DOHH2 (cell line): Measurements from ENCODE around the gene TVP23A.

Source experiments
- H3F3A ChIP-seq: fragments of 200-600 bp; sonication (generic), shearing (Covaris generic); 2 replicates; pipeline ENCODE4 v1.6.0; 2016; ENCODE audit warnings: antibody characterized with exemption, mild to moderate bottlenecking; ENCODE audit not compliant: control insufficient read depth, insufficient read depth
- H3K27ac ChIP-seq: fragments of 200-600 bp; sonication (generic); 2 replicates; pipeline ENCODE4 v1.5.1; 2014; ENCODE audit warnings: low read depth, mild to moderate bottlenecking, low read length, moderate library complexity
- H3K27me3 ChIP-seq: fragments of 200-600 bp; sonication (generic); 2 replicates; pipeline ENCODE4 v1.6.1; 2014; ENCODE audit warnings: mild to moderate bottlenecking, low read length, mixed read lengths; ENCODE audit not compliant: control insufficient read depth
- H3K36me3 ChIP-seq: fragments of 200-600 bp; sonication (generic); 2 replicates; pipeline ENCODE4 v1.6.1; 2014; ENCODE audit warnings: mild to moderate bottlenecking, low read length, moderate library complexity, mixed read lengths; ENCODE audit not compliant: control insufficient read depth
- H3K4me1 ChIP-seq: fragments of 200-600 bp; sonication (generic); 2 replicates; pipeline ENCODE4 v1.6.1; 2014; ENCODE audit warnings: mild to moderate bottlenecking, low read length, mixed read lengths; ENCODE audit not compliant: control insufficient read depth
- H3K4me2 ChIP-seq: fragments of 200-600 bp; sonication (generic); 2 replicates; pipeline ENCODE4 v1.6.0; 2014; ENCODE audit warnings: mild to moderate bottlenecking, low read length, moderate library complexity
- H3K4me3 ChIP-seq: fragments of 200-600 bp; sonication (generic); 2 replicates; pipeline ENCODE4 v1.5.1; 2014; ENCODE audit warnings: mild to moderate bottlenecking, low read length, mixed read lengths
- H3K79me2 ChIP-seq: fragments of 200-600 bp; sonication (generic); 2 replicates; pipeline ENCODE4 v1.6.1; 2014; ENCODE audit warnings: mild to moderate bottlenecking, low read length, mixed read lengths; ENCODE audit not compliant: control insufficient read depth
- H3K9me2 ChIP-seq: fragments of 200-600 bp; sonication (generic); replicated peaks from 2 replicates; pipeline ENCODE4 v1.6.1; 2014; ENCODE audit warnings: mild to moderate bottlenecking, low read length, mixed read lengths; ENCODE audit not compliant: control insufficient read depth
- H3K9me3 ChIP-seq: fragments of 200-600 bp; sonication (generic); 2 replicates; pipeline ENCODE4 v1.6.1; 2014; ENCODE audit warnings: antibody characterized with exemption, low read length, mixed read lengths; ENCODE audit not compliant: control insufficient read depth, insufficient read depth
- H4K20me1 ChIP-seq: fragments of 200-600 bp; sonication (generic); 2 replicates; pipeline ENCODE4 v1.6.0; 2014; ENCODE audit warnings: low read depth, mild to moderate bottlenecking, antibody characterized with exemption, low read length, moderate library complexity; ENCODE audit not compliant: control insufficient read depth, insufficient read depth
- EZH2phosphoT487 ChIP-seq: fragments of 200-600 bp; sonication (generic); IDR thresholded peaks from 2 replicates; pipeline ENCODE4 v1.6.1; 2017; ENCODE audit warnings: borderline replicate concordance, mild to moderate bottlenecking, antibody characterized with exemption, low read length, moderate library complexity, mixed read lengths
- TF ChIP-seq, protein P1 (sequence below): fragments of 200-600 bp; sonication (generic); IDR thresholded peaks from one replicate; pipeline ENCODE4 v1.5.1; 2014; ENCODE audit warnings: antibody characterized with exemption, mild to moderate bottlenecking, low read depth, low read length; ENCODE audit not compliant: poor library complexity, severe bottlenecking

The TVP23A gene

DNA sequence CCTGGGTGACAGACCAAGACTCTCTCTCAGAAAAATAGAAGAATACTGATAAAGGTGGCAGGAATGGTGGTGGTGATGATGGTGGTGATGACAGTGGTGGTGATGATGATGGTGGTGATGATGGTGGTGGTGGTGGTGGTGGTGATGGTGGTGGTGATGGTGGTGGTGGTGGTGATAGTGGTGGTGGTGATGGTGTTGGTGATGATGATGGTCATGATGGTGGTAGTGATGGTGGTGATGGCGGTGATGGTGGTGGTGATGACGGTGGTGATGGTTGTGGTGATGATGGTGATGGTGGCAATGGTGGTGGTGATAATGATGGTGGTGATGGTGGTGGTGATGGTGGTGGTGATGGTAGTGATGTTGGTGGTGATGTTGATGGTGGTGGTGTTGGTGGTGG lies 40.4 kb upstream of the TVP23A start:
- no peak overlapping the region for H3K4me3 ChIP-seq
- no peaks in the 10 kb centered on the region for H4K20me1 ChIP-seq
- H3K27me3 ChIP-seq: no peaks in the 10 kb centered on the region
- H3K9me2 ChIP-seq: no peaks in the 10 kb centered on the region
- H3K79me2 ChIP-seq: no peaks in the 10 kb centered on the region
- H3K4me2 ChIP-seq: no peak overlapping the region
- 0 out of 2 replicates have a peak, but pooled peaks cover 2% of the 10 kb centered on the region for H3K9me3 ChIP-seq
- no peak overlapping the region for H3K27ac ChIP-seq
- H3F3A ChIP-seq: peaks cover 2% of the 10 kb centered on the region; the same call in 1 of the 2 replicates
- no peaks in the 10 kb centered on the region; the same call in 1 of the 2 replicates for H3K36me3 ChIP-seq
- H3K4me1 ChIP-seq: peaks cover 5% of the 10 kb centered on the region
- TF ChIP-seq, protein P1, sequence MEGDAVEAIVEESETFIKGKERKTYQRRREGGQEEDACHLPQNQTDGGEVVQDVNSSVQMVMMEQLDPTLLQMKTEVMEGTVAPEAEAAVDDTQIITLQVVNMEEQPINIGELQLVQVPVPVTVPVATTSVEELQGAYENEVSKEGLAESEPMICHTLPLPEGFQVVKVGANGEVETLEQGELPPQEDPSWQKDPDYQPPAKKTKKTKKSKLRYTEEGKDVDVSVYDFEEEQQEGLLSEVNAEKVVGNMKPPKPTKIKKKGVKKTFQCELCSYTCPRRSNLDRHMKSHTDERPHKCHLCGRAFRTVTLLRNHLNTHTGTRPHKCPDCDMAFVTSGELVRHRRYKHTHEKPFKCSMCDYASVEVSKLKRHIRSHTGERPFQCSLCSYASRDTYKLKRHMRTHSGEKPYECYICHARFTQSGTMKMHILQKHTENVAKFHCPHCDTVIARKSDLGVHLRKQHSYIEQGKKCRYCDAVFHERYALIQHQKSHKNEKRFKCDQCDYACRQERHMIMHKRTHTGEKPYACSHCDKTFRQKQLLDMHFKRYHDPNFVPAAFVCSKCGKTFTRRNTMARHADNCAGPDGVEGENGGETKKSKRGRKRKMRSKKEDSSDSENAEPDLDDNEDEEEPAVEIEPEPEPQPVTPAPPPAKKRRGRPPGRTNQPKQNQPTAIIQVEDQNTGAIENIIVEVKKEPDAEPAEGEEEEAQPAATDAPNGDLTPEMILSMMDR: no peak
- no peak for TF ChIP-seq EZH2phosphoT487

DNA sequence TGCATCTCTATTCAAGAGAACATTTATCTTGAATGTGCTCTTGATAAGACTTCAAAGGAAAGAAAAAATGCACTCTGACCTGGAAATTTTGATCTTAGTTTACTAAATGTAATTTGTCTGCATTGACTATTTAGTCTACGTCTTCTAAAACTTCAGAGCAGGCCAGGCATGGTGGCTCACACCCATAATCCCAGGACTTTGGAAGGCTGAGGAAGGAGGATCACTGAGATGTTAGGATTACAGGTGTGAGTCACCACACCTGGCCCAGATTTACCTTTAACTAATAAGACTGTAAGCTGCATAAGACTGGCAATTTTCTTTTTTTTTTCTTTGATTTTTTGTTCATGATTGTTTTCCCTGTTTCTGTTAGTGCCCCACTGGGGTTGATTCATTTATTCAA lies 39.6 kb upstream of the TVP23A start:
- Histone ChIP-seq H3K9me2 (no peaks in the 10 kb centered on the region), H3F3A (peaks cover 2% of the 10 kb centered on the region; the same call in 1 of the 2 replicates), H3K9me3 (0 out of 2 replicates have a peak, but pooled peaks cover 2% of the 10 kb centered on the region), H4K20me1 (no peaks in the 10 kb centered on the region), H3K4me1 (peaks cover 1% of the 10 kb centered on the region), H3K4me3 (no peak overlapping the region), H3K27ac (no peak overlapping the region), H3K27me3 (no peaks in the 10 kb centered on the region), H3K4me2 (no peak overlapping the region), H3K79me2 (no peaks in the 10 kb centered on the region), H3K36me3 (no peaks in the 10 kb centered on the region; the same call in 1 of the 2 replicates)
- TF ChIP-seq, protein P1: no peak
- TF ChIP-seq EZH2phosphoT487: no peak

DNA sequence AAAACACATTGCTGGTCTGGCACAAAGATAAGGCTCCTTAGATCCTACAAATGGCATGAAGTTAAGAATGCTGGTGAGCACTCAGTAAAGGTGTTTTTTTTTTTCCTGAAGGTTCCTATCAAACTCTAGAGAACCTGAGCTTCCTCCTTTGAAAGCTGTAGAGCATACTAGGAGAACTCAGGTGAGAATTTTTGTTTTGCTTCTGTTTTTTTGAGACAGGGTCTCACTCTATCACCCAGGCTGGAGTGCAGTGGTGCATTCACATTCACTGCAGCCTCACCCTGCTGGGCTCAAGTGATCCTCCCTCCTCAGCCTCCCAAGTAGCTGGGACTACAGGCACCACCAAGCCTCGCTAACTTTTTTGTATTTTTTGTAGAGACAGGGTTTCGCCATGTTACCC lies 37.4 kb upstream of the TVP23A start:
- Histone ChIP-seq H3K9me3 (0 out of 2 replicates have a peak, but pooled peaks cover 2% of the 10 kb centered on the region), H3K27ac (no peak overlapping the region), H3K9me2 (no peaks in the 10 kb centered on the region), H3K4me1 (peaks cover 11% of the 10 kb centered on the region), H3K4me3 (no peak overlapping the region), H3K79me2 (no peaks in the 10 kb centered on the region), H3K36me3 (no peaks in the 10 kb centered on the region; the same call in 1 of the 2 replicates), H4K20me1 (no peaks in the 10 kb centered on the region), H3K4me2 (no peak overlapping the region), H3K27me3 (no peaks in the 10 kb centered on the region), H3F3A (no peaks in the 10 kb centered on the region)
- TF ChIP-seq, protein P1: no peak
- TF ChIP-seq EZH2phosphoT487: no peak

DNA sequence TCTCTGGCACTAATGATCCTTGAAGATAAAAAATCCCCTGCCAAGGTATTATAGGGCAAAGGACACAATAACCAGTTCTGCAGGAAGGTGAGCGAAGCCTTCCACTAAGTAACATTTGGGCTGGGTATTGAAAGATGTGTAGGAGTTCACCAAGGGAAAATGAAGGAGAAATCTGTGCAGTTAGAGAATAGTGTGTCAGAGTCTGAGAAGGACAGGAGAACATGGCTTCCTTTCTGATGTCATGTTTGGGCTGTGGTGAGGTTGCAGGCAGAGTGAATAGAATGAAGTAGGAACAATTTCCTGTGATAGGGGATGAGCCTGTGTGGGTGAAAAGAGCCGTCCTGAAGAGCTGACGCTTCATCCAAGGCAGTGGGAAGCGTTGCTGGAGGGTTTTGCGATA lies 34.4 kb upstream of the TVP23A start:
- Histone ChIP-seq H3K27me3 (no peaks in the 10 kb centered on the region), H3K79me2 (no peaks in the 10 kb centered on the region), H3F3A (no peaks in the 10 kb centered on the region), H4K20me1 (no peaks in the 10 kb centered on the region), H3K4me3 (no peak overlapping the region), H3K9me3 (no peaks in the 10 kb centered on the region), H3K36me3 (no peaks in the 10 kb centered on the region), H3K4me1 (peaks cover 11% of the 10 kb centered on the region), H3K9me2 (no peaks in the 10 kb centered on the region), H3K27ac (no peak overlapping the region), H3K4me2 (peak overlapping the region; percentile 21)
- TF ChIP-seq, protein P1: no peak
- no peak for TF ChIP-seq EZH2phosphoT487
